Ramos (cell line): Measurements from ENCODE around the gene TAX1BP1.

Experiments
- in situ Hi-C: fragments of 300-500 bp; cut with MboI; formaldehyde crosslinking; loops from one replicate; pipeline ENCODE4 v1.14.3; 2022; ENCODE audit warnings: low sequenced_read_pairs; ENCODE audit not compliant: unreplicated experiment

TAX1BP1 gene

GRCh38 chr7:27739909-27740448 lies at the start of gene TAX1BP1:
TAX1BP1 (plus strand) TSS chr7:27740162; CDS start chr7:27748525, 8,363 bp downstream.
- in situ Hi-C loops: no loop called here

GRCh38 chr7:27690649-27691048 lies 49.3 kb upstream of the TAX1BP1 start:
- in situ Hi-C loops: no loop called here

GRCh38 chr7:27693794-27694193 lies 46.2 kb upstream of the TAX1BP1 start:
- in situ Hi-C loops: no loop called here

GRCh38 chr7:27695096-27695495 lies 44.9 kb upstream of the TAX1BP1 start:
- in situ Hi-C loops: no loop called here

- in situ Hi-C loops: no loop called here
These were observed 42.0 kb upstream of the TAX1BP1 start for GRCh38 chr7:27697861-27698430.

GRCh38 chr7:27699751-27700150 lies 40.2 kb upstream of the TAX1BP1 start:
- in situ Hi-C loops: no loop called here

GRCh38 chr7:27700501-27700900 lies 39.5 kb upstream of the TAX1BP1 start:
- in situ Hi-C loops: no loop called here

- in situ Hi-C loops: no loop called here
These were observed 36.8 kb upstream of the TAX1BP1 start for GRCh38 chr7:27703181-27703580.

- in situ Hi-C loops: no loop called here
These were observed 35.4 kb upstream of the TAX1BP1 start for GRCh38 chr7:27704422-27705199.

- in situ Hi-C loops: no loop called here
These were observed 34.8 kb upstream of the TAX1BP1 start for GRCh38 chr7:27705200-27705594.

- in situ Hi-C loops: no loop called here
These were observed 31.5 kb upstream of the TAX1BP1 start for GRCh38 chr7:27708485-27708884.

GRCh38 chr7:27709137-27710075 lies 30.6 kb upstream of the TAX1BP1 start:
- in situ Hi-C loops: no loop called here

GRCh38 chr7:27712217-27712616 lies 27.7 kb upstream of the TAX1BP1 start:
- in situ Hi-C loops: no loop called here

GRCh38 chr7:27714831-27715444 lies 25.0 kb upstream of the TAX1BP1 start:
- in situ Hi-C loops: no loop called here

- in situ Hi-C loops: no loop called here
These were observed 16.9 kb upstream of the TAX1BP1 start for GRCh38 chr7:27723085-27723484.

- in situ Hi-C loops: no loop called here
These were observed 12.9 kb upstream of the TAX1BP1 start for GRCh38 chr7:27727058-27727457.

- in situ Hi-C loops: no loop called here
These were observed 9.8 kb upstream of the TAX1BP1 start for GRCh38 chr7:27730112-27730511.

GRCh38 chr7:27734583-27734982 lies 5.4 kb upstream of the TAX1BP1 start:
- in situ Hi-C loops: no loop called here

- in situ Hi-C loops: no loop called here
These were observed 4.8 kb upstream of the TAX1BP1 start for GRCh38 chr7:27735165-27735564.

GRCh38 chr7:27735831-27736230 lies 4.1 kb upstream of the TAX1BP1 start:
- in situ Hi-C loops: no loop called here
